ENCODE results near the gene FUT4.

- TF ChIP-seq CTCF (IDR thresholded peaks at IDR 0.05; ENCODE audit: borderline replicate concordance, extremely low read depth, low read length, poor library complexity, severe bottlenecking) (no peak), EZH2 (IDR thresholded peaks at IDR 0.05; ENCODE audit: borderline replicate concordance, low read depth, low read length, severe bottlenecking) (no peak)
Measured at GRCh38 chr11:94557992-94558391, 14.3 kb downstream of the FUT4 start.

Measured in DND-41 (cell line).